ENCODE data around the gene GLI1.
"Not testable (repeated sequence)": the region's sequence is repeated elsewhere in the genome, so short reads cannot be mapped to it uniquely, and the experiment has no call there.

Gene GLI1

DNA sequence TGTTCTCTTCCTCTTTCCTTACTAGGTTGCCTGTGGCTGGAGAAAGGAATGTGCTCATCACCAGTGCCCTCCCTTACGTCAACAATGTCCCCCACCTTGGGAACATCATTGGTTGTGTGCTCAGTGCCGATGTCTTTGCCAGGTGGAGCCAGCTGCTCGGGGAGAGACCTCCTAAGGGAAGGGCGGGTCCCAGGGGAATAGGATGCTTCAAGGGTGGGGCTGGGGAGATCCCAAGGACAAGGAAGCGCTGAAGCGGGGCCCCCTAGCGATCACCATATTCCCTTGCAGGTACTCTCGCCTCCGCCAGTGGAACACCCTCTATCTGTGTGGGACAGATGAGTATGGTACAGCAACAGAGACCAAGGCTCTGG is 38.5 kb downstream of the GLI1 start:
- no peak for DNase-seq (ENCODE audit: low spot score)

DNA sequence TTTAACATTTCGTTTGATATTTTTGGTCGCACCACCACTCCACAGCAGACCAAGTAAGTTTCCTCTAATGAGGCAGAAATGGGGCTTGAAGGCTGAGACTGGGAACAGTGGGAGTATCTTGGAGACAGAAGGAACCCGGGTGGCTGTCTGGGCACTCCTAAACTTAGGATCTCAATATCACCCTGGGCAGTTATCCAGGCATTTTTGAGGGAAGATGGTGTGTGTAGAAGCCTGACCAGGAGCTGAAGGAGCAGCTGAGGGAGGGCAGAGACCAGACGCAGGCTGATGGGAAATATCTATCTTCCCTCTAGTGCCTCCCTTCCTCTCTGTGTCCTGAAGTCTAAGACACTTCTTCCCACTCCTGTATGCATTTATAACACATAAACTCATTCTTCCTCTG is 39.0 kb downstream of the GLI1 start:
- DNase-seq (ENCODE audit: low spot score) = no peak

DNA sequence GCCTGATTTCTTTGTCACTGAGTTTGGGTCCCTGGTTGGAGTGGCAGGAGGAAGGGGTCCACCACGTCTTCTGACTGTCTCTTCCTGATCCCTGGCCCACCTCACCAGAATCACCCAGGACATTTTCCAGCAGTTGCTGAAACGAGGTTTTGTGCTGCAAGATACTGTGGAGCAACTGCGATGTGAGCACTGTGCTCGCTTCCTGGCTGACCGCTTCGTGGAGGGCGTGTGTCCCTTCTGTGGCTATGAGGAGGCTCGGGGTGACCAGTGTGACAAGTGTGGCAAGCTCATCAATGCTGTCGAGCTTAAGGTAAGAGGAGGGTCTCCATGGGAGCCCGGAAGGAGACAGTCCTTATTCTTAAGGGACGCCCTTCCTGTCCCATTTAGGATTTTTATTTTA is 40.6 kb downstream of the GLI1 start:
- DNase-seq (ENCODE audit: low spot score) = no peak

DNA sequence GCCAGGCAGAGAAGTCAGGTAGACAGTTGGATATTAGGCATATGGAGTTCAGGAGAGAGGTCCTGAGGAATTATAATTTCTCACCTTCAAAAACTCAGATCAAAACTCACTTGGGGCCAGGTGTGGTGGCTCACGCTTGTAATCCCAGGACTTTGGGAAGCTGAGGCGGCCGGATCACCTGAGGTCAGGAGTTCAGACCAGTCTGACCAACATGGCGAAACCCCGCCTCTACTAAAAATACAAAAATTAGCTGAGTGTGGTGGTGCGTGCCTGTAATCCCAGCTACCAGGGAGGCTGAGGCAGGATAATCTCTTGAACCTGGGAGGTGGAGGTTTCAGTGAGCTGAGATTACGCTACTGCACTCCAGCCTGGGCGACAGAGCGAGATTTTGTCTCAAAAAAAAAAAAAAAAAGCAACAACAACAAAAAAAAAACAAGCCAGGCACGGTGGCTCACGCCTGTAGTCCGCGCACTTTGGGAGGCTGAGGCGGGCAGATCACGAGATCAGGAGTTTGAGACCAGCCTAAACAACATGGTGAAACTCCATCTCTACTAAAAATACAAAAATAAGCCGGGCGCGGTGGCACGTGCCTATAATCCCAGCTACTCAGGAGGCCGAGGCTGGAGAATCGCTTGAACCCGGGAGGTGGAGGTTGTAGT is 42.9 kb downstream of the GLI1 start:
- not testable (repeated sequence) for DNase-seq (ENCODE audit: low spot score)

DNA sequence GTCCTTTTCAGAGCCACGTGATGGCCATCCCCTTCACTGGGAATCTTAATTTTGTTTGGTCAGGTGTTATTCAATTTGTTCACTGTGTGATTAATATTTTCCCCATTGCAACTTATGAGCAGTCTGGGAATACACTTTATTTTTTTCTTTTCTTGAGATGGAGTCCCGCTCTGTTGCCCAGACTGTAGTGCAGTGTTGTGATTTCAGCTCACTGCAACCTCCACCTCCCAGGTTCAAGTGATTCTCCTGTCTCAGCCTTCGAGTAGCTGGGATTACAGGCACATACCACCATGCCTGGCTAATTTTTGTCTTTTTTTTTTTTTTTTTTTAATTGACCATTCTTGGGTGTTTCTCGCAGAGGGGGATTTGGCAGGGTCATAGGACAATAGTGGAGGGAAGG is 47.0 kb downstream of the GLI1 start:
- DNase-seq (ENCODE audit: low spot score) = not testable (repeated sequence)

DNA sequence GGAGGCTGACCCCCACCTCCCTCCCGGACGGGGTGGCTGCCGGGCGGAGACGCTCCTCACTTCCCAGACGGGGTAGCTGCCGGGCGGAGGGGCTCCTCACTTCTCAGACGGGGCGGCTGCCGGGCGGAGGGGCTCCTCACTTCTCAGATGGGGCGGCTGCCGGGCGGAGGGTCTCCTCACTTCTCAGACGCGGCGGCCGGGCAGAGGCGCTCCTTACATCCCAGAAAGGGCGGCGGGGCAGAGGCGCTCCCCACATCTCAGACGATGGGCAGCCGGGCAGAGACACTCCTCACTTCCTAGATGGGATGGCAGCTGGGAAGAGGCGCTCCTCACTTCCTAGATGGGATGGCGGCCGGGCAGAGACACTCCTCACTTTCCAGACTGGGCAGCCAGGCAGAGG is 48.2 kb downstream of the GLI1 start:
- DNase-seq (ENCODE audit: low spot score) = not testable (repeated sequence)

DNA sequence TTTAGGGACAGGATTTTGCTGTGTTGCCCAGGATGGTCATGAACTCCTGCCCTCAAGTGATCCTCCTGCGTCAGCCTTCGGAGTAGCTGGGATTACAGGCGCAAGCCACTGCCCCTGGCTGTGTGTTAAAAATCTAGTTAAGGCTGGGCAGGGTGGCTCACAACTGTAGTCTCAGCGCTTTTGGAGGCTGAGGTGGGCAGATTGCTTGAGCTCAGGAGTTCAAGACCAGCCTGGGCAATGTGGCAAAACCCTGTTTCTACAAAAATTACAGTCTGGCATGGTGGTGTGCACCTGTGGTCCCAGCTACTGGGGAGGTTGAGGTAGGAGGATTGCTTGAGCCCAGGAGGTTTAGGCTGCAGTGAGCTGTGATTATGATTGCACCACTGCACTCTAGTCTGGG is 51.6 kb downstream of the GLI1 start:
- no peak for DNase-seq (ENCODE audit: low spot score)

DNA sequence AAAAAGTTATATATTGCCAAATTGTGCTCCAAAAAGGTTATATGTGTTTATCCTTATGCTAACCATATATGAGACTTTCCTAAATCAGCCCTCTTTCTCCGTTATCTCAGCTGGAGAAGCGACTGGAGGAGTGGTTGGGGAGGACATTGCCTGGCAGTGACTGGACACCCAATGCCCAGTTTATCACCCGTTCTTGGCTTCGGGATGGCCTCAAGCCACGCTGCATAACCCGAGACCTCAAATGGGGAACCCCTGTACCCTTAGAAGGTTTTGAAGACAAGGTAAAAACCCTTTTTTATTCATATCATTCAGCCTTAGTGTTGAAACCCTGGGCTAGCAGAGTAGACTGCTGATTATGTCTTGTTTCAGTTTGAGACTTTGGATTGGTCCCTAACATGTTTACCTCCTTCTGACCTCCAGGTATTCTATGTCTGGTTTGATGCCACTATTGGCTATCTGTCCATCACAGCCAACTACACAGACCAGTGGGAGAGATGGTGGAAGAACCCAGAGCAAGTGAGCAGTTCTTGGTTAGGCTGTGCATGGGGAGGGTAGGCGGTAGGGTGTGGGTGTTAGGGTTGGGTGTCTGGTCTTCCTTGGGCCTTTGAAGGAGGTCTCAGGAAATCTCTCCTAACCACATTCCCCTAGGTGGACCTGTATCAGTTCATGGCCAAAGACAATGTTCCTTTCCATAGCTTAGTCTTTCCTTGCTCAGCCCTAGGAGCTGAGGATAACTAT is 52.2 kb downstream of the GLI1 start:
- DNase-seq (ENCODE audit: low spot score) = no peak

DNA sequence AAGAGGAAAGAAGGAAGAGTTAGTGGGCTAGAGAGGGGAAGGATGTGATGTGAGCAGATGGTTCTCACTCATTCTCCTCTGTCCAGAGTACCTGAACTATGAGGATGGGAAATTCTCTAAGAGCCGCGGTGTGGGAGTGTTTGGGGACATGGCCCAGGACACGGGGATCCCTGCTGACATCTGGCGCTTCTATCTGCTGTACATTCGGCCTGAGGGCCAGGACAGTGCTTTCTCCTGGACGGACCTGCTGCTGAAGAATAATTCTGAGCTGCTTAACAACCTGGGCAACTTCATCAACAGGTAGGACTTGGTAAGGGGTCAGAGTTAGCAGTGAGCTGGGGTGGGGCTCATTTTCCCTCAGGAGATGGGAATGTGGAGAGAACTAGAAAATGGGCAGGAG is 53.1 kb downstream of the GLI1 start:
- no peak for DNase-seq (ENCODE audit: low spot score)

DNA sequence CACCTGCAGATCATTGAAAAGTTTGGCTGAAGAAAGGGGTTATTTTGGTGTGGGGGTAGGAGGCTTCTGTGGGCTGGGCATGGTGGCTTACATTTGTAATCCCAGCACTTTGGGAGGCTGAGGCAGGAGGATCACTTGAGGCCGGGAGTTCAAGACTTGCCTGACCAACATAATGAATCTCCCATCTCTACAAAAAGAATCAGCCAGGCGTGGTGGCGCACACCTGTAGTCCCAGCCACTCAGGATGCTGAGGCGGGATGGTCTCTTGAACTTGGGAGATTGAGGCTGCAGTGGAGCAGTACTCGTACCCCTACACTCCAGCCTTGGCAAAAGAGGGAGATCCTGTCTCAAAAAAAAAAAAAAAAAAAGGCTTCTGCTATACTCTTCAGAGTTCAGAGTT is 53.7 kb downstream of the GLI1 start:
- no peak for DNase-seq (ENCODE audit: low spot score)

DNA sequence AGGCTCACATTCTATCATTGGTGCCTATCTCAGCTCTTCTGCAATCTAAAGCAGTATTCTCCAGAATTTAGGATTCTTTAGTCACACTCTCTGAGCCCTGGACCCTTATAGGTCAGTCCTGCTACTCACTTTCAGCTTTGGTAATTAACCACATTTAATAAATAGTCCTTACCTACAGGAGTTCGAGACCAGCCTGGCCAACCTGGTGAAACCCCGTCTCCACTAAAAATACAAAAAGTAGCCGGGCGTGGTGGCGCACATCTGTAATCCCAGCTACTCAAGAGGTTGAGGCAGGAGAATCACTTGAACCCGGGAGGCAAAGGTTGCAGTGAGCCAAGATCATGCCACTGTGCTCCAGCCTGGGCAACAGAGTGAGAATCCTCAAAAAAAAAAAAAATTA is 54.1 kb downstream of the GLI1 start:
- DNase-seq (ENCODE audit: low spot score) = not testable (repeated sequence)

DNA sequence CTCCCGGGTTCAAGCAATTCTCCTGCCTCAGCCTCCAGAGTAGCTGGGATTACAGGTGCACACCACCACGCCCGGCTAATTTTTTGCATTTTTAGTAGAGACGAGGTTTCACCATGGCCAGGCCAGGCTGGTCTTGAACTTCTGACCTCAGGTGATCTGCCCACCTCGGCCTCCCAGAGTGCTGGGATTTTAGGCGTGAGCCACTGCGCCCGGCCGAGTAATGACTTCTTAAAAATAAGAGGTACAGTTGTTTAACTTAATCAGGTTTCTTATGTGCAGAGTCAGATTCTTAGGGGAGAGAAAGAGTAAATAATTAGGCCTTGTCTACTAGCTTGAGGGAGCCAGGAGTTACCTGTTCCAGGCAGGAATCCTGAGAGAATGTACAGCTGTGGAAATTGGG is 54.7 kb downstream of the GLI1 start:
- not testable (repeated sequence) for DNase-seq (ENCODE audit: low spot score)

DNA sequence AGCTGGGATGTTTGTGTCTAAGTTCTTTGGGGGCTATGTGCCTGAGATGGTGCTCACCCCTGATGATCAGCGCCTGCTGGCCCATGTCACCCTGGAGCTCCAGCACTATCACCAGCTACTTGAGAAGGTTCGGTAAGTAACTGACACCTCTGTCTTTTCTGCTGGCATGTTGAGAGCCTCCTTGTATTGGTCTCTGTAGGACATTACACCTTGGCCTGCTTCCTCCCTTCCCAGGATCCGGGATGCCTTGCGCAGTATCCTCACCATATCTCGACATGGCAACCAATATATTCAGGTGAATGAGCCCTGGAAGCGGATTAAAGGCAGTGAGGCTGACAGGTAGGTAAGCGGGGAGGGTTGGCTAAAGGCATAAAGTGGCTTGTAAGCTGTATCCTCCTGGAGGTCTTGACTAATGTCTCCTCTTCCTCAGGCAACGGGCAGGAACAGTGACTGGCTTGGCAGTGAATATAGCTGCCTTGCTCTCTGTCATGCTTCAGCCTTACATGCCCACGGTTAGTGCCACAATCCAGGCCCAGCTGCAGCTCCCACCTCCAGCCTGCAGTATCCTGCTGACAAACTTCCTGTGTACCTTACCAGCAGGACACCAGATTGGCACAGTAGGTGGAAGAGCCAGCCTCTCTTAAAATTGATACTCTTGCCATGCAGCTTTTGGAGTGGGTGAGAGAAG is 55.3 kb downstream of the GLI1 start:
- DNase-seq (ENCODE audit: low spot score) = no peak

DNA sequence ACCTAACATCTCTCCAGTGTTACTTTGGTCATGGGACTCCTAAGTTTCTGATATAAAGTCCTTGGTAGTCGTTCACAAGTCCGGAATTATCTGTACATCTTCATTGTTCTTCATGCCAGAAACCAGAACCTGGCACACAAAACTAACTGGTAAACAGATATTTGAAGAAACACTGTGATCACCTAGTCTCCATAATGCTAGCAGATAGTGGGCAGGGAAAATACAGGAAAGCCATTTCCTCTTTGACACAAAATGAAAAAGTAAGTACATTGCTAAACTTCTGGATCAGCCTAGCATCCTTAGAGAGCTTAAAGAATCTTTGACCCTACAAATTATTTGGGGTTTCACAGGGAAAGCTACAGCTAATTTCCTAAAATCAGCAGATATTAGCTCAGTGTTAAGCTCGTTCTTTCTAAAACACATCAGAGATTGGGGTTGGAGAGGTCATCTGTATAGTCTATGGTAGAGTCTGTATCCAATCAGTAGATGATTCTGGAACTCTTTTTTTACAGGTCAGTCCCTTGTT is 55.9 kb downstream of the GLI1 start:
- no peak for DNase-seq (ENCODE audit: low spot score)

DNA sequence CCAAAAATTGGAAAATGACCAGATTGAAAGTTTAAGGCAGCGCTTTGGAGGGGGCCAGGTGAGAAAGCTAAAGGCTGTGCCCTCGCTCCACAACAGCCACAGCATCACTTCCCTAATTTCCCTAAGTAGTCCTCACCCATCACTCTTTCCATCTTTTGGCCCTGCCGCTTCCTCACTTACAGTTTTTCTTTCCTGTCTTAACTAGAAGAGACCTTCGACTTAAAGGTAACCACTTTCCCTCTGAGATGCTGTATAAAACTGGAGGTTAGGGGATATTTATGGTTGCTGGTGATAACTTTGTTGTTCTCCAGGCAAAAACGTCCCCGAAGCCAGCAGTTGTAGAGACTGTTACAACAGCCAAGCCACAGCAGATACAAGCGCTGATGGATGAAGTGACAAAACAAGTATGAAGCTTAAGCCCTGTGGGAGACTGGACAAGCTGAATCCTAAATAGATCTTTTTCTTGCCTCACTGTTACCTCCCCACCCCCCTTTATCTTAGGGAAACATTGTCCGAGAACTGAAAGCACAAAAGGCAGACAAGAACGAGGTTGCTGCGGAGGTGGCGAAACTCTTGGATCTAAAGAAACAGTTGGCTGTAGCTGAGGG is 56.5 kb downstream of the GLI1 start:
- no peak for DNase-seq (ENCODE audit: low spot score)

DNA sequence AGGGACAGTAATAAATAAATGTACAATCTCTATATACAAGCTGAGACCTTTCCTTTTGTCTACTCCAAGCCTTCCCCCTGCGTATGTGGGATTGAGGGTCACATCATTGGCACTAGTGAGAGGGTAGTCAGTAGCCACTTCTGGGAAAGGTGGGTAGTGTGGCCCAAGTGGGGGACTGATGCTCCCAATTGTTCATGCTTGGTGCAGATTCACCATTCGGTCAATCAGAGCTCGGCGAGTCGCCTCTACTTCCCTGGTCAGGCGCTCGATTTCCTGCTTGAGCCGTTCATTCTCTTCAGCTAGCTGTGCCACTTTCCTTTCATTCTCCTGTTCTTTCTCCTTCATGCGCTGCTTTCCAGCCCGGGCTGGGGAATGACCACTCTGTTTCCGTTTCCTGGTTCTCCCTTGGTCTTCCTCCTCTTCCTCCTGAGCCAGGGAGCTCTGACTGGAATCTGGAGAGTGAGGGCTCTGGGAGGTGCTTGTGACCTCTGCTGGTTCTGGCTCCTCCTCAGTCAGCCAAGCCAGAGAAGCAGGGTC is 57.1 kb downstream of the GLI1 start:
- no peak for DNase-seq (ENCODE audit: low spot score)

DNA sequence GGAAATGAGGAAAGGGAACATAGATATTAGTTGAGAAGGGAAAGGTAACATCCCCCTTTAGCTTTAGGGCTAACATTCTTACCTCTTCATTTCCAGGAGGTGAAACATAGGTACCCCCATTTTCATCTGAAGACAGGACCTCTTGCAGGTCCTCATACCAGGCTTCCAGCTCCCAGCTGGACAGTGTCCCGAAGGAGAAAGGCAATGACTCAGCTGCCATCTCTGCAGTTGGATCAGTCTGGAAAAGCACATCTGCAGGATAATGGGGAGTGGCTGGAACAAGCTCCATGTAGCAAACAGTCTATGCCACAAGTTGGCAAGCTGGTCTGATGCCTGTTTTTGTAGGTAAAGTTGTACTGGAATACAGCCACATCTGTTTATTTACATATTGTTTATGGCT is 57.6 kb downstream of the GLI1 start:
- DNase-seq (ENCODE audit: low spot score) = peak; percentile 59

DNA sequence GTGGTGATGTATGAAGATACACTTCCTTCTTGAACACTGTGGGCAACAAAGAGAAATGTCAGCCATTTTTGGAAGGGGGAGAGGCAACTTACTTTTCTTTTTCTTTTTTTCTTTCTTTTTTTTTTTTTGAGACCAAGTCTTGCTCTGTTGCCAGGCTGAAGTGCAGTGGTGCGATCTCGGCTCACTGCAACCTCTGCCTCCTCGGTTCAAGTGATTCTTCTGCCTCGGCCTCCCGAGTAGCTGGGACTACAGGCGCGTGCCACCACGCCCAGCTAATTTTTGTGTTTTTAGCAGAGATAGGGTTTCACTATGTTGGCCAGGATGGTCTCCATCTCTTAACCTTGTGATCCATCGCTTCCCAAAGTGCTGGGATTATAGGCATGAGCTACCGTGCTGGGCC is 58.1 kb downstream of the GLI1 start:
- not testable (repeated sequence) for DNase-seq (ENCODE audit: low spot score)

DNA sequence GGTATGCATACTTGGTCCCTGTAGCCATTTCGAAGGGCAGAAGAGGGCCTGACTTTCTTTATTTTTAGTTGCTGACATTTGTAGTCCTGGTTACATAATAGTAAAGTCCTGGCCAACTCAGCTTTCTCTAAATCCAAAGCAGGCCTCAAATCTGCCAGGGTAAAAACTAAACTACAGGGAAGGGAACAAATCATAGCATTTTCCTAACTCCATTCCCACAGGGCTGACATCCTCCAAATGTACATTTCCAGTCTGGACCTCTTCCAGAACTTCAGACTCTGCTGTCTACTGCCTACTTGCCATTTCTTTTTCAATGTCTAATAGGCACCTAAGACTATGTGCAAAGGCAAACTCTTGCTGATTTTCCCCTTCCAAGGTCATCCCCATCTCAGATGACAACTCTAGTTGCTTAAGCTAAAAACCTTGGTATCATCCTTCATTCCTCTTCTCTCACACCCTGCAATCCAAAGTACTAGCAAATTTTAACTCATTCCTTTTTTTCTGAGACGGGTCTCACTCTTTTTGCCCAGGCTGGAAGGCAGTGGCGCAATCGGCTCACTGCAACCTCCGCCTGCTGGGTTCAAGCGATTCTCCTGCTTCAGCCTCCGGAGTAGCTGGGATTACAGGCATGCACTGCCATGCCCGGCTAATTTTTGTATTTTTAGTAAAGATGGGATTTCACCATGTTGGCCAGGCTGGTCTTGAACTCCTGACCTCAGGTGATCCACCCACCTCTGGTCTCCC is 58.8 kb downstream of the GLI1 start:
- no peak for DNase-seq (ENCODE audit: low spot score)

DNA sequence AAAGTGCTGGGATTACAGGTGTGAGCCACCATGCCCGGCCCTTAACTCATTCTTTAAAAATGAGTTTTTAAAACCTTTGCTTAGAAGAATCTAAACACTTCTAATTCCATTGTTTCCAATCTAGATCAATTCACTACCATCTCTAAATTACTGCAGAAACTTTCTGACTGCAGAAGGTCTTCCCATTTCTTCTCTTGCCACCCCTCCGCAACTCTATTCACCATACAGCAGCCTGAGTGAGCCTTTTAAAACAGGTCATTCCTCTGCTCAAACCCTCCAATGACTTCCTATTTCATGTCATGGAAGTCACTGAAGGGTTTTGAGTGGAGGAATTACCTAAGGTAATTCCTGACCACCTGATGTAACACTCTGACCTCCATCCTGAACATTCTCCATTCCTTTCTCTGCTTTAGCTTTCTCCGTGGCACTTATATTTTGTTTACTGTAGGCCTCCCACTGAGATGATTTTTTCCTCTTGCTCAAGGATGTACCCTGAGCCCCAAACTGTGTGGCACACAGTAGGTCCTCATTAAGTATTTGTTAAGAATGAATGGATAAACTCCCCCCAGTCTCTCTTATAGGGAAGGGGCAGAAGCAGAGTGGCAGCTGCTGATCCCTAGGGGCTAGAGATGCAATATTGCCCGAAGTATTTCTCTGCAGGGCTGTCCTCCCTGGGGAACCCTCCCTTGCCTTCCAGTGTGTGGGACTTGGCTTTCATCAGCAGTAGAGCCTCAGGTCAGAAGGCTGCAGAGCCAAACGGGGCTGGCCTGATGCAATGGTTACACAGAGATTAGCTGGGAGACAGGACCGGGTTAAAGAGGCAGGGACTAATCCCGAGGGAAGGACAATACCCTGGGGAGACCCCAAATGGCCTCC is 59.6 kb downstream of the GLI1 start:
- no peak for DNase-seq (ENCODE audit: low spot score)

DNA sequence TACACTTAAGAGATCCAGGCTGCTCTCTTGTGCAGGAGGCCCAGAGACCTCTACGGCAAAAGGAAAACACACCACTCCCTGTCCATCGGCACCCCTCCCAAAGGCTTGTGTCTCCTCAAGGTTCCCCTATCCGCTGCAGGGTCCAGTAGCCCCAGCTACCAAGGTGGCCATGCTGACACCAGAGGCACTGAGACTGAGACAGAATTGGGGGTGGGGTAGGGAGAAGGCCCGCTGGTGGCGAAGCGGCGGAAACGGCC is 60.1 kb downstream of the GLI1 start:
- DNase-seq (ENCODE audit: low spot score) = no peak

Measured in AG20443 (cell line).